KMS-11 (cell line): Measurements from ENCODE around the gene ADGRB2.

Source experiments
- H2AFZ ChIP-seq: fragments of 200-600 bp; sonication (generic); 2 replicates; pipeline ENCODE4 v1.6.1; 2016; ENCODE audit warnings: antibody characterized with exemption, mixed run types, low read depth
- H3K27ac ChIP-seq: fragments of 200-600 bp; sonication (generic); 2 replicates; pipeline ENCODE4 v1.6.1; 2016; ENCODE audit warnings: mild to moderate bottlenecking, mixed run types
- H3K27me3 ChIP-seq: fragments of 200-600 bp; sonication (generic); 2 replicates; pipeline ENCODE4 v1.6.1; 2017; ENCODE audit warnings: mild to moderate bottlenecking, low read depth, mixed run types, moderate library complexity; ENCODE audit not compliant: insufficient read depth
- H3K36me3 ChIP-seq: fragments of 200-600 bp; sonication (generic); 2 replicates; pipeline ENCODE4 v1.6.1; 2017; ENCODE audit warnings: mild to moderate bottlenecking, mixed run types; ENCODE audit not compliant: insufficient read depth
- H3K4me1 ChIP-seq: fragments of 200-600 bp; sonication (generic); 2 replicates; pipeline ENCODE4 v1.6.1; 2016; ENCODE audit warnings: mild to moderate bottlenecking, low read depth, mixed run types; ENCODE audit not compliant: poor library complexity, severe bottlenecking
- H3K4me2 ChIP-seq: fragments of 200-600 bp; sonication (generic); 2 replicates; pipeline ENCODE4 v1.7.0; 2016; ENCODE audit warnings: mild to moderate bottlenecking, mixed run types
- H3K4me3 ChIP-seq: fragments of 200-600 bp; sonication (generic); IDR thresholded peaks from 2 replicates; pipeline ENCODE4 v1.6.1; 2017; ENCODE audit warnings: low read depth, low read length, mixed read lengths; ENCODE audit not compliant: insufficient read depth
- H3K79me2 ChIP-seq: fragments of 200-600 bp; sonication (generic); 2 replicates; pipeline ENCODE4 v1.6.1; 2016; ENCODE audit warnings: low read depth, mixed run types; ENCODE audit not compliant: insufficient read depth
- H3K9ac ChIP-seq: fragments of 200-600 bp; sonication (generic); 2 replicates; pipeline ENCODE4 v1.6.1; 2016; ENCODE audit warnings: mild to moderate bottlenecking, mixed run types
- H4K20me1 ChIP-seq: fragments of 200-600 bp; sonication (generic); 2 replicates; pipeline ENCODE4 v1.6.1; 2016; ENCODE audit warnings: mild to moderate bottlenecking, mixed run types; ENCODE audit not compliant: insufficient read depth
- TF ChIP-seq, protein P1 (sequence below): fragments of 200-600 bp; sonication (generic); conservative IDR thresholded peaks from 2 replicates; pipeline ENCODE4 v1.6.1; 2017; ENCODE audit warnings: low read depth, mild to moderate bottlenecking, antibody characterized with exemption, low read length, moderate library complexity, mixed read lengths

ADGRB2 gene

DNA sequence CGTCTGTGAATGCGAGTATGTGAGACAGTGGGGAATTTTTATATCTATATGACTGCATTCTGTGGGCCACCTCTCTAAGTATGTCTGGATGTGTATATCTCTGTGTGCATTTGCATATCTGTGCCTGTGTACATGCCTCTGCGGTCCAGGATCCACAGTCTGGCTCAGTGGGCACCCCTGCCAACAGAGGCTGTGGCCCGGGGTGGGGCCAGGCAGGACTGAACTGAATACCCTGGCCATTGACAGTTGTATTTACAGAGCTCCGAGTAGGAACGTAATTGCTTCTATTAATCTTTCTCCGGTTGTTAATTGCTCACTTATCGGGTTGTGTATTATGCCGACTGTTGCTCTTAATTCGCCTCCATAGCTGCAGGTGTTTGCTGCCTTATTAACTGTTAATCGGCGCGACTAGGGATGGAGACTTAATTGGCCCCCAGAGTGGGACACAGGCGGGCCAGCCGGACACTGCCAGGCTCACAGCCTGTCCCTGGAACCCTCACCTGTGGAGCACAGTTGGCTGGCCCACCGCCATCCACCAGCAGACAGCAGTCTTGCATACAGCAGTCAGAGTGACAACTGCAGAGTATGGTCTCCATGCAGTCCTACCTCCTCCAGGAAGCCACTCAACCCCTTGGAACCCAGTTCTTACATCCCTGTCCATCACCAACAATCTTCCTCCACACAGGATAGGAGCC lies 22.4 kb upstream of the ADGRB2 start:
- peaks cover 9% of the 10 kb centered on the region for H3K4me1 ChIP-seq
- no peaks in the 10 kb centered on the region for H3K36me3 ChIP-seq
- no peak overlapping the region for H3K9ac ChIP-seq
- no peak overlapping the region for H3K4me2 ChIP-seq
- no peak overlapping the region for H2AFZ ChIP-seq
- TF ChIP-seq, protein P1, sequence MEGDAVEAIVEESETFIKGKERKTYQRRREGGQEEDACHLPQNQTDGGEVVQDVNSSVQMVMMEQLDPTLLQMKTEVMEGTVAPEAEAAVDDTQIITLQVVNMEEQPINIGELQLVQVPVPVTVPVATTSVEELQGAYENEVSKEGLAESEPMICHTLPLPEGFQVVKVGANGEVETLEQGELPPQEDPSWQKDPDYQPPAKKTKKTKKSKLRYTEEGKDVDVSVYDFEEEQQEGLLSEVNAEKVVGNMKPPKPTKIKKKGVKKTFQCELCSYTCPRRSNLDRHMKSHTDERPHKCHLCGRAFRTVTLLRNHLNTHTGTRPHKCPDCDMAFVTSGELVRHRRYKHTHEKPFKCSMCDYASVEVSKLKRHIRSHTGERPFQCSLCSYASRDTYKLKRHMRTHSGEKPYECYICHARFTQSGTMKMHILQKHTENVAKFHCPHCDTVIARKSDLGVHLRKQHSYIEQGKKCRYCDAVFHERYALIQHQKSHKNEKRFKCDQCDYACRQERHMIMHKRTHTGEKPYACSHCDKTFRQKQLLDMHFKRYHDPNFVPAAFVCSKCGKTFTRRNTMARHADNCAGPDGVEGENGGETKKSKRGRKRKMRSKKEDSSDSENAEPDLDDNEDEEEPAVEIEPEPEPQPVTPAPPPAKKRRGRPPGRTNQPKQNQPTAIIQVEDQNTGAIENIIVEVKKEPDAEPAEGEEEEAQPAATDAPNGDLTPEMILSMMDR: no peak
- no peaks in the 10 kb centered on the region for H3K79me2 ChIP-seq
- H3K27me3 ChIP-seq: no peaks in the 10 kb centered on the region
- H4K20me1 ChIP-seq: no peaks in the 10 kb centered on the region
- H3K4me3 ChIP-seq: no peak overlapping the region
- H3K27ac ChIP-seq: no peak overlapping the region

DNA sequence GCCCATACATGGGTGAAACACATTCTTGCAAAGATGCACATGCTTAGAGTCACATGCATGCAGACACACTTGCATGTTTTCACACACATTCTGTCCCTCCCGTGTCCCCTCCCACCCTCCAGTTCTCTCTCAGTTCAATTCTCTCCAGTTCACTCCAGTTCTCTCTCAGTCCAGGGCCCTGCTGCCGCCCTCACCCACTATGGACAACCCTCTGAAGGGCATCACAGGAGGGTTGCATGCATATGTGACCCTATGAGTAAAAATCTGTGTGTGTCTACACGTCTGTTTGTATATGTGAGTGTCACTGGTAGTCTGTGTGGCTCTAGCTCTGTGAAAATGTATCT lies 21.8 kb upstream of the ADGRB2 start:
- H3K4me3 ChIP-seq: no peak overlapping the region
- TF ChIP-seq, protein P1: no peak
- no peaks in the 10 kb centered on the region for H4K20me1 ChIP-seq
- no peaks in the 10 kb centered on the region for H3K79me2 ChIP-seq
- peaks cover 9% of the 10 kb centered on the region for H3K4me1 ChIP-seq
- no peak overlapping the region for H3K9ac ChIP-seq
- H3K4me2 ChIP-seq: no peak overlapping the region
- H3K36me3 ChIP-seq: no peaks in the 10 kb centered on the region
- no peak overlapping the region for H3K27ac ChIP-seq
- H3K27me3 ChIP-seq: no peaks in the 10 kb centered on the region
- H2AFZ ChIP-seq: no peak overlapping the region

DNA sequence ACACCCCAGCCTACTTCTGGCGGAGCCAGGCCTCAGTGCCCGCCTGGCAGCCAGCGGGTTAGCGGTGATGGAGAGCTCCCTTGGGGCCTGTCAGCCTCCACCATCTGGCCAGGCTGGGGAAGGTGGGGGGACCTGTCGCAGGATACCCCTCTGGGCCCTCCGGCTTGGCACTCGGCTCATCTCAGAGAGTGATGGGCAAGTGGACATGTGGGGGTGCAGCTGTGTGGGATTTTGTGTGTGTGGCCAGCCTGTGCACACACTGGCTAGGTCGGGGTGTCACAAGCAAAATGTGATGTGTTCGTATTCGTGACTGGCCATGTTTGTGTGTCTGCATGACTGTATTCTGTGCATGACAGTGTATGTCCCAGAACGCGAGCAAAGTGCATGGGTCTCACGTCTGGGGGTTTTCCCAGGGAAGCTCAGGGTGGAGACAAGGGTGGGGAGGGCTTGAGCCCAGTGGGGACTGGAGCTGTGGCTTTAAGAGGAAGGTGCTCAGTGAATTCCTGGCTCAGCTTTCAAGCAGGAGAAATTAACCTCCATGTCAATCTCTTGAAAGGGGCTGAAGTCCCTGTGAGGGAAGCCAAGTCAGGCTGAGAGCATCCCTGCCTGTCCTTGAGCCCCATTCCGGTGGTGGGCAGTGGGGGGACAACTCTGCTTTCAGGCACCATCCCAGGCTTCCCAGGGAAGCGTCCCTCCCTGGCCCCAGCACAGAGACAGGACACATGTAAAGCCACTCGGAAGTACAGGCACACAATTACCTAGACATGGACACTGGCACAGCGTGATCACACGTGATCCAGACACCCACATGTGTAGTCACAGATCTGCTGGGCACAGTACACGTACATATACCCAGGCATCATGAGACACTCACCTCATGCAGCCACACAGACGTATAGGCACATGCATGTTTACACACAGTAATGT lies 21.1 kb upstream of the ADGRB2 start:
- H3K4me3 ChIP-seq: no peak overlapping the region
- no peak overlapping the region for H2AFZ ChIP-seq
- no peak overlapping the region for H3K9ac ChIP-seq
- H3K27ac ChIP-seq: no peak overlapping the region
- no peak overlapping the region for H3K4me2 ChIP-seq
- peaks cover 9% of the 10 kb centered on the region for H3K4me1 ChIP-seq
- TF ChIP-seq, protein P1: no peak
- no peaks in the 10 kb centered on the region for H3K27me3 ChIP-seq
- no peaks in the 10 kb centered on the region for H3K79me2 ChIP-seq
- no peaks in the 10 kb centered on the region for H4K20me1 ChIP-seq
- no peaks in the 10 kb centered on the region for H3K36me3 ChIP-seq

DNA sequence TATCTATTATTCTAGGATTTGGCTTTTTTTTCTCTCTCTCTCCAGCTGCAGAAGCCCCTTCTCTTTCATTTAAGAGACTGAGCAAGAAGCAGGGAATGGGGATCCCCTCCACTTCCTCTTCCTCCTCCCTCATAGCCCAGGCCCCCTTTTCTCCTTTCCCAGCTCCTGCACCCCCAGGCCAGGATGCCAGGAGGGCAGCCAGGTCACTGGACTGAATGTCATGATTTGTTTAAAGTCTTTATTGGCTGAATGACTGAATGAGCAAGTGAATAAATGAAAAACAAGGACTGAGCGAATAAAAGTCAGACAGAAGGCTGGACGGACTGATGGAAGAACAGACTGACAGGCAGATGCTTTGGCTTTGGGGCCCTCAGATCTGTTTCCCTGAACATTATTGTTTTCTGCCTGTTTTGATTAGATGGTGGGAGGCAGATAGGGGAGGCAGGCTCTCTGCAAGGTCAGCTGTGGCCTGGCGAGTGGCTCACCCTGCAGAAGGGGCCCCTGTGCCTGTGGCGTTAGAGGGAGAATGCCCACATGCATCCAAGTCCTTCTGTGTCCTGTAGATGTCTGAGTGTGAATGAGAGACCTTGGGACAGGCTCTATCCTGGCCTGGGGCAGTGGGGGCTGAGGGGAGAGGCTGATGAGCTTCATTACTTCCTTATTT lies 20.3 kb upstream of the ADGRB2 start:
- Histone ChIP-seq H3K4me3 (no peak overlapping the region), H3K4me1 (peaks cover 7% of the 10 kb centered on the region)

More for the DNA sequence above, 20.3 kb upstream of the ADGRB2 start:
- Histone ChIP-seq H3K27me3 (no peaks in the 10 kb centered on the region), H3K36me3 (no peaks in the 10 kb centered on the region), H3K4me2 (no peak overlapping the region), H3K27ac (no peak overlapping the region), H3K9ac (no peak overlapping the region), H2AFZ (no peak overlapping the region), H3K79me2 (no peaks in the 10 kb centered on the region), H4K20me1 (no peaks in the 10 kb centered on the region)
- TF ChIP-seq, protein P1: no peak
